A375 (cell line): ENCODE data around the gene VEZF1. TPM values are rescaled to one million over a fixed set of nuclear protein-coding genes. Genes with fewer than 3 reads are reported as not detected.

Experiments
- small RNA-seq: library from RNA; depleted of rRNA; stranded (forward); fragments of <200 nt; gene quantifications from one replicate; pipeline ENCODE3, GENCODE V24; 2014
- total RNA-seq: library from RNA; depleted of rRNA; stranded (reverse); fragments of >200 nt; shearing (Covaris generic); gene quantifications from 2 replicates; pipeline ENCODE4 v1.2.3, GENCODE V29; 2014; rRNA removed

Gene VEZF1, protein sequence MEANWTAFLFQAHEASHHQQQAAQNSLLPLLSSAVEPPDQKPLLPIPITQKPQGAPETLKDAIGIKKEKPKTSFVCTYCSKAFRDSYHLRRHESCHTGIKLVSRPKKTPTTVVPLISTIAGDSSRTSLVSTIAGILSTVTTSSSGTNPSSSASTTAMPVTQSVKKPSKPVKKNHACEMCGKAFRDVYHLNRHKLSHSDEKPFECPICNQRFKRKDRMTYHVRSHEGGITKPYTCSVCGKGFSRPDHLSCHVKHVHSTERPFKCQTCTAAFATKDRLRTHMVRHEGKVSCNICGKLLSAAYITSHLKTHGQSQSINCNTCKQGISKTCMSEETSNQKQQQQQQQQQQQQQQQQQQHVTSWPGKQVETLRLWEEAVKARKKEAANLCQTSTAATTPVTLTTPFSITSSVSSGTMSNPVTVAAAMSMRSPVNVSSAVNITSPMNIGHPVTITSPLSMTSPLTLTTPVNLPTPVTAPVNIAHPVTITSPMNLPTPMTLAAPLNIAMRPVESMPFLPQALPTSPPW
- total RNA-seq, result 51.5 and 52.5 TPM in 2 replicates

DNA sequence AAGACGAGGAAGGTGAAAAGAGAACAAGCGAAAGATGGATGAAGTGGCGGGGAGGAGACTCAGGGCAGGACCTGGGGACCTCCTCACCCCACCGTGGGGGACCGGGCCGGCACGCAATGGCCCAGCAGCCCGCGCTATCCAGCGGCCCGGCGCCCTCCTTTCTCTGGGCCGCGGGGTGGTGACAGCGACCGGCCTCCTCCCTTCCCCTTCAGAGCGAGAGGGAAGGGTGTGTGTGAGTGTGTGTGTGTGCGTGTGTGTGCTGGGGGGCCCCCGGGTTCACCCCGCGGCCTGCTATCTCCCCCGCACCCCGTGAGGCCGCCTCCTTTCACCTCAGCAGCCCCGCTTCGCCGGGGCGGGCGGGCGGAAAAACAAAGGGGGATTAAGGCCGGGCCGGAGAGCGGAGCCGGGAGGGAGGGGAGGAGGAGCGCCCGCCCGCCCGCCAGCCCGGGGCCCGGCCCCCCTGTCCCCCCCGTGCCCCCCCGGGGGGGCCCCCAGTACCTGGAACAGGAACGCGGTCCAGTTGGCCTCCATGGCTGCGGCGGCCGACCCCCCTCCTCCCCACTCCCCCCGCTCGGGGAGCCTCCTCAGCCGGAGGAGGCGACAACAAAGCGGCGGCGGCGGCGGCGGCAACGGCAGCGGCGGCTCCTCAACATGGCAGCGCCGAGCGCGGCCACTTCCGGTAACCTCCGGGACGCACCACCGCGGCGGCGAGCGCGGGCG is at the start of gene VEZF1:
Gene VEZF1 (minus strand): TSS at position 674 of the 720 bp plus-strand sequence. CDS start 143 bp downstream, at position 531.

DNA sequence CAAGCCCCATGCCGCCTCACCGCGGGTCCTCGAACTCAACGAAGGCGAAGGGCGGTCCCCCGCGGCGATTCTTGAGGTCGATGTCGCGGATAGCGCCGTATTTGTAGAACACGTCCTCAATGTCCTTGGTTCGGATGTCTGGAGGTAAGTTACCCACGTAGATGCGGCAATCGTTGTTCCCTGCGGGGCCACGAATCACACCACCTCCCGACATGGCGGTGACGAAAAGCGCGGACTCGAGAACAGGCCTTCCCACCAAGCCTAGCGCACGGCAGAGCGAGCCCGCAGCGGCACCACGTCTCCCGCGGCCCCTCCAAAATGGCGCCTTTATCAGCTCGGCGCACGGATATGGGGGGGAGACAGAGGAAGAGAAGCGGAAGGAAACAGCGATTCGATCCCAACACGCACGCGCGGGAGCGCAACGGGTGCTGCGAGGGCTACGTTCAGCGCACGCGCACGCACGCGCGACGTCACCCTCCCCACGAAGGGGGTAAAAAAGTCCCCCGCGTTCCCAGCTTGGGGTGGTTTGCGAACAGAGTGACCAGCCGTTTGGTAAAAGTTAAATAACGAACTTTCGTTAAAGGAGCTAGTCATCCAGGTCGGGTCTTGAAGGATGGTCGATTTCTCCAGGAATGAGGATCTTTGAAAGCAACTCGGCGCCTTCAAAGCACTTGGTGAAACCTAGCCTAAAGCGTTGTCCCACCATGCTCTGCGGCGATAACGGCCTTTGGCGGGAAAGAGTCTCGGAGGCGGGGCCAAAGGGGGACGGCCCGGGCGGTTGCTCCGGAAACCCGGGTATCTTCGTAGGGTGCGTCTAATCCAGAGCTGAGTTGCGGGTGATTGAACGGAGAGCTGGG is 19.1 kb upstream of the VEZF1 start, which contains the start of gene SRSF1:
Gene SRSF1 (minus strand): TSS at position 323 of the 857 bp plus-strand sequence. CDS start 109 bp downstream, at position 214.

DNA sequence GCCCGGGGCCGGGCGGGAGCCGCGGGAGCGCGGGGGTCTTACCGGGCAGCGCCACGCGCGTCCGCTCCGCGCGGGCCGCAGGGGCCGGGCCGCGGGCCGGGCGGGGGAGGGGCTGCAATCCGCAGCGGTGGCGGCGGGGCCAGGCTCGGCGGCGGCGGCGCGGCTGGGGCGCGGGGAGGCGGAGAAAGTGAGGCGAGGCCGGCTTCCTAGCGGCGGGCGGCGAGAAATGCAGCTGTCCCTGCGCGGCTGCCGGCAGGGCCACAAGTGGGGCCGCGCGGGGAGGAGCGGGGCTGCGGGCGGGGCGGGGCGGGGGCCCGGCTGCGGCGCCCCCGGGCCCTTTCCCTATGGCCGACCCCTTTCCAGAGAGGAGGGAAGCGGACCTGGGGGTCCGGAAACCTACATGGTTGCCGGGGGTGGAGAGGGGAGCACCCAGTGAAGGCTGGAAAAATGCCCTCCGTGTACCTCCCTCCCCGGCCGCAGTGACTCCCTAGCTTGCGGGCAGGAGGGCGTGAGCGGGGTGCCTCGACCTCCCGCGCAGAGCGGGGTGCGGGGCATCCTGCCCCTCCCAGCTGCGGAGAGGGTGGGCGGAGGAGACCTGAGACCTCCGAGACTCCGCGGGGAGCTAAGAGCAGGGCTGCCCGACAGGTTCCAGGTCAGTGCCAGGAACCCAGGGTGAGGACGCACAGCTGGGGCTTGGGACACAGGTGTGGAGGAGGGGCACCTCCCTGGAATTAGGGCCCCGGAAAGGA is 32.7 kb downstream of the VEZF1 start, which contains the start of gene CUEDC1:
Gene CUEDC1 (minus strand): TSS at position 230 of the 749 bp plus-strand sequence. CDS start 69,848 bp downstream, outside the sequence.

Small RNAs within 50 kb of the gene (small RNA-seq; reads per million reads assigned to genes)
- gene AC015813.4, result not detected

Other genes with a start within 250 kb of the VEZF1 start
- gene CCDC182, start 243.0 kb downstream of the VEZF1 start, total RNA-seq, result not detected in 2 replicates
- 55.9 and 63.1 TPM in 2 replicates for gene MRPS23, start 138.2 kb downstream of the VEZF1 start, total RNA-seq
- 18.5 and 20.0 TPM in 2 replicates for gene CUEDC1, start 32.8 kb downstream of the VEZF1 start, total RNA-seq
- 311 and 374 TPM in 2 replicates for gene SRSF1, start 19.0 kb upstream of the VEZF1 start, total RNA-seq
- 11.8 and 13.4 TPM in 2 replicates for gene DYNLL2, start 95.2 kb upstream of the VEZF1 start, total RNA-seq
- gene OR4D1, start 160.1 kb upstream of the VEZF1 start, total RNA-seq, result not detected in 2 replicates
- not detected in 2 replicates for gene OR4D2, start 178.7 kb upstream of the VEZF1 start, total RNA-seq
- gene EPX, start 204.5 kb upstream of the VEZF1 start, total RNA-seq, result not detected in 2 replicates
- 13.6 and 15.2 TPM in 2 replicates for gene MKS1, start 231.0 kb upstream of the VEZF1 start, total RNA-seq